CD4-positive, alpha-beta T cell (primary cell): ENCODE results near the gene WDR89. TPM values are rescaled to one million over a fixed set of nuclear protein-coding genes. Genes with fewer than 3 reads are reported as not detected.

Experiments used
- ATAC-seq: fragments of 200-7000 bp; cut with Tn5 transposase; one replicate; pipeline ENCODE4 v1.10.0; 2022; ENCODE audit warnings: mild to moderate bottlenecking; ENCODE audit not compliant: poor library complexity
- CTCF ChIA-PET: fragments of 350-600 bp; sonication (Branson Sonifier 250); formaldehyde crosslinking; loops from one replicate; lab custom pipeline; 2021; ENCODE audit warnings: antibody characterized with exemption, inconsistent platforms; lab: Charles Lee
- POLR2A ChIA-PET: fragments of 350-600 bp; sonication (Branson Sonifier 250); formaldehyde crosslinking; loops from one replicate; lab custom pipeline; 2021; ENCODE audit warnings: antibody characterized with exemption, inconsistent platforms; lab: Charles Lee
- DNase-seq, 14 experiments: peaks; one replicate each; pipeline ENCODE4 v3.0.0-alpha.2; 2013 to 2020; ENCODE audit warnings: mixed read lengths in 2 of 14
- H3K27ac ChIP-seq, 2 donors: one replicate each; pipeline versions ENCODE4 v1.5.1 to v1.7.0; 2013; ENCODE audit warnings: low read length in 2 of 2, low read depth in 1 of 2, mild to moderate bottlenecking in 1 of 2
- H3K27me3 ChIP-seq, 2 experiments: 1 replicate in 1 of 2; 2 replicates in 1 of 2; pipeline versions ENCODE4 v1.6.1 to v1.7.0; 2013; ENCODE audit warnings: low read length in 2 of 2, control low read depth in 1 of 2, mild to moderate bottlenecking in 1 of 2, moderate library complexity in 1 of 2; ENCODE audit not compliant: insufficient read depth in 2 of 2, control insufficient read depth in 1 of 2
- H3K36me3 ChIP-seq: one replicate; pipeline ENCODE4 v1.6.1; 2013; ENCODE audit warnings: low read length, control low read depth; ENCODE audit not compliant: insufficient read depth
- H3K4me1 ChIP-seq: one replicate; pipeline ENCODE4 v1.6.1; 2013; ENCODE audit warnings: low read length, control low read depth; ENCODE audit not compliant: insufficient read depth
- H3K4me3 ChIP-seq: one replicate; pipeline ENCODE4 v1.5.1; 2013; ENCODE audit warnings: mild to moderate bottlenecking, low read length, moderate library complexity
- H3K9me3 ChIP-seq, 2 experiments: 1 replicate in 1 of 2; 2 replicates in 1 of 2; pipeline versions ENCODE4 v1.6.1 to v1.7.0; 2013; ENCODE audit warnings: low read length in 2 of 2, mild to moderate bottlenecking in 2 of 2, control low read depth in 1 of 2, moderate library complexity in 1 of 2; ENCODE audit not compliant: control insufficient read depth in 1 of 2, insufficient read depth in 1 of 2
- H3K27ac Mint-ChIP-seq: one replicate; pipeline ENCODE4 v1.8.0; 2020; ENCODE audit warnings: mixed read lengths
- H3K27me3 Mint-ChIP-seq: one replicate; pipeline ENCODE4 v1.8.0; 2021; ENCODE audit warnings: mixed read lengths
- H3K36me3 Mint-ChIP-seq: one replicate; pipeline ENCODE4 v1.8.0; 2021; ENCODE audit warnings: low read depth, mixed read lengths
- H3K4me1 Mint-ChIP-seq: one replicate; pipeline ENCODE4 v1.8.0; 2021; ENCODE audit warnings: low read depth, mixed read lengths
- H3K4me3 Mint-ChIP-seq: one replicate; pipeline ENCODE4 v1.8.0; 2020; ENCODE audit warnings: mild to moderate bottlenecking, mixed read lengths
- H3K9me3 Mint-ChIP-seq: one replicate; pipeline ENCODE4 v1.8.0; 2020; ENCODE audit warnings: mixed read lengths
- intact Hi-C, 2 experiments: fragments of 100-400 bp; cut with DNase I in 1 of 2; cut with micrococcal nuclease in 1 of 2; formaldehyde crosslinking; loops; one replicate each; pipeline versions ENCODE4 v1.15.1 to v1.9.0; 2023 to 2025; cut with DNase I, micrococcal nuclease
- total RNA-seq, 174 experiments: library from RNA in 2 of 174; stranded (reverse) in 2 of 174; gene quantifications; one replicate each; pipeline ENCODE4 v1.2.3 and lab custom pipeline; 2021 to 2026
- TF ChIP-seq, protein P1 (sequence below): fragments of 200-600 bp; IDR thresholded peaks from one replicate; pipeline ENCODE4 v1.8.0; 2022; ENCODE audit warnings: antibody characterized with exemption, mild to moderate bottlenecking

The WDR89 gene
- total RNA-seq, 2 experiments from 2014 or later = 12.4 to 13.4 TPM

- ATAC-seq = no peak
- no peak overlapping the region for H3K4me3 ChIP-seq
- intact Hi-C loops = no loop called here
- peaks cover 0 to 2% of the 10 kb centered on the region in 2 experiments for H3K27me3 ChIP-seq
- TF ChIP-seq, protein P1, sequence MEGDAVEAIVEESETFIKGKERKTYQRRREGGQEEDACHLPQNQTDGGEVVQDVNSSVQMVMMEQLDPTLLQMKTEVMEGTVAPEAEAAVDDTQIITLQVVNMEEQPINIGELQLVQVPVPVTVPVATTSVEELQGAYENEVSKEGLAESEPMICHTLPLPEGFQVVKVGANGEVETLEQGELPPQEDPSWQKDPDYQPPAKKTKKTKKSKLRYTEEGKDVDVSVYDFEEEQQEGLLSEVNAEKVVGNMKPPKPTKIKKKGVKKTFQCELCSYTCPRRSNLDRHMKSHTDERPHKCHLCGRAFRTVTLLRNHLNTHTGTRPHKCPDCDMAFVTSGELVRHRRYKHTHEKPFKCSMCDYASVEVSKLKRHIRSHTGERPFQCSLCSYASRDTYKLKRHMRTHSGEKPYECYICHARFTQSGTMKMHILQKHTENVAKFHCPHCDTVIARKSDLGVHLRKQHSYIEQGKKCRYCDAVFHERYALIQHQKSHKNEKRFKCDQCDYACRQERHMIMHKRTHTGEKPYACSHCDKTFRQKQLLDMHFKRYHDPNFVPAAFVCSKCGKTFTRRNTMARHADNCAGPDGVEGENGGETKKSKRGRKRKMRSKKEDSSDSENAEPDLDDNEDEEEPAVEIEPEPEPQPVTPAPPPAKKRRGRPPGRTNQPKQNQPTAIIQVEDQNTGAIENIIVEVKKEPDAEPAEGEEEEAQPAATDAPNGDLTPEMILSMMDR = no peak
- POLR2A ChIA-PET = no interaction called here
- CTCF ChIA-PET = no interaction called here
- H3K27me3 Mint-ChIP-seq = peaks cover 15% of the 10 kb centered on the region
- no peaks in the 10 kb centered on the region for H3K9me3 Mint-ChIP-seq
- no peaks in the 10 kb centered on the region for H3K4me1 Mint-ChIP-seq
- no peak overlapping the region for H3K27ac Mint-ChIP-seq
- no peak overlapping the region for H3K27ac ChIP-seq
- no peaks in the 10 kb centered on the region for H3K9me3 ChIP-seq
- DNase-seq = no peak
- H3K4me3 Mint-ChIP-seq = no peak overlapping the region
- no peaks in the 10 kb centered on the region for H3K4me1 ChIP-seq
- H3K36me3 Mint-ChIP-seq = no peaks in the 10 kb centered on the region
- H3K36me3 ChIP-seq = no peaks in the 10 kb centered on the region
Observed at GRCh38 chr14:63565448-63565847, 76.2 kb downstream of the WDR89 start.

DNA sequence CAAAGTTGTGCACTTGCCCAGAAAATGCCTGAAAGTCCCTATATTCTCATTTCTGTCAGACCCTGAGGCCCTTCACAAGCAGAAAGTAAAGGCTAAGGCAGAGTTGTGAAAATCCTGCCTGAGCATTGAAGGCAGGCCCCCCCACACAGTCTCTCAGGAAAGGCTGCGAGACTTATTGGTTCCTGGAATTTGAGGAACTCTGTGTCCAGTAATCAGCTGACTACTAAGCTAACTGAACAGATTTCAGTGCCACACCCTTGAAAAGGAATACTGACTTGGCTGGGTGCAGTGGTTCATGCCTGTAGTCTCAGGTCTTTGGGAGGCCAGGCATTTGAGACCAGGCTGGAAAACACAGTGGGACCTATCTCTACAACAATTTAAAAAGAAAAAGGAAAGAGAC lies 77.4 kb downstream of the WDR89 start:
- Mint-ChIP-seq H3K27ac (no peak overlapping the region), H3K4me3 (no peak overlapping the region), H3K27me3 (peaks cover 15% of the 10 kb centered on the region), H3K9me3 (no peaks in the 10 kb centered on the region), H3K4me1 (no peaks in the 10 kb centered on the region), H3K36me3 (no peaks in the 10 kb centered on the region)
- ChIA-PET CTCF (no interaction called here), POLR2A (no interaction called here)
- H3K27ac ChIP-seq = no peak overlapping the region
- no peak for DNase-seq
- intact Hi-C loops = no loop called here
- H3K4me1 ChIP-seq = no peaks in the 10 kb centered on the region
- no peak overlapping the region for H3K4me3 ChIP-seq
- H3K36me3 ChIP-seq = no peaks in the 10 kb centered on the region
- ATAC-seq = no peak
- no peaks in the 10 kb centered on the region for H3K9me3 ChIP-seq
- peaks cover 0 to 2% of the 10 kb centered on the region in 2 experiments for H3K27me3 ChIP-seq
- TF ChIP-seq, protein P1 = no peak

DNA sequence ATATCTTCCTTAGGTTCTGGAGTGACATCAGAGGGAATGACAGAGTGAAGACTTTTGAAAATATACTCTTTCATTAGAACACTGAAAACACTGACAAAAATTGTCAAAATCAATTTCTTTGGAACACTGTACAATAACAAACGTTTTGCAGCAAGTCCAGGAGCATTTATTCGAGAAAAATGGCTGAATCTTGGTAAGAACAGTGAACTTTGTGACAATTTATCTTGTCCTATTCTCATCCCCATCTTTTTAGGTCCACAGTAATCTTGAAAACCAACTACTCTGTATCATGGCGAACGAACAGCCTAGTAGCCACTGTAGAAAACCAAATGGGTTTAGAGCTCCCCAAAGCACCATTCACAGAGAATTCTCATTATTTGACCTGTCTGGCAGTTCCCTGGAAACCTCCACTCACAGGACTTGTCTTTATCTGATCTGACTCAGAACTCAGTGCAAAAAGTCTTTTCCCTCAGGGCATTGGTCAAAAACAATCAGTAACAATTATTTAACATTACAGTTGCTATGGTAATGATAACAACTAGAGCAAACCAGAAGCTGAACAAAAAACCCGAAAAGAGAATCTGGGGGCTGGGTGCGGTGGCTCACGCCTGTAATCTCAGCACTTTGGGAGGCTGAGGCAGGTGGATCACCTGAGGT lies 78.2 kb downstream of the WDR89 start:
- no peak for ATAC-seq
- TF ChIP-seq, protein P1 = no peak
- Histone ChIP-seq H3K9me3 (no peaks in the 10 kb centered on the region), H3K4me1 (no peaks in the 10 kb centered on the region), H3K27ac (no peak overlapping the region), H3K4me3 (no peak overlapping the region), H3K27me3 (peaks cover 0 to 2% of the 10 kb centered on the region in 2 experiments), H3K36me3 (no peaks in the 10 kb centered on the region)
- Mint-ChIP-seq H3K9me3 (no peaks in the 10 kb centered on the region), H3K4me3 (no peak overlapping the region), H3K4me1 (no peaks in the 10 kb centered on the region), H3K27ac (no peak overlapping the region), H3K27me3 (peaks cover 15% of the 10 kb centered on the region), H3K36me3 (no peaks in the 10 kb centered on the region)
- DNase-seq = no peak
- ChIA-PET POLR2A (no interaction called here), CTCF (no interaction called here)
- intact Hi-C loops = no loop called here
